ENCODE results near the gene BICRAL. TPM values are rescaled to one million over a fixed set of nuclear protein-coding genes. Genes with fewer than 3 reads are reported as not detected.

BICRAL gene
- total and polyA plus RNA-seq, 9 of the 15 experiments (the other 6 are each of a cell fraction or from before 2014, with no cell fraction given) = 1.2 to 11.9 (median 5.6) TPM

GRCh38 chr6:42901538-42901957, 119.7 kb downstream of the BICRAL start (continued):
- TF ChIP-seq UBTF (IDR thresholded peaks at IDR 0.05; ENCODE audit: borderline replicate concordance in 1 of 2, low read depth in 2 of 2, low read length in 2 of 2) (no peak), RBM15 (IDR thresholded peaks at IDR 0.05; ENCODE audit: insufficient read depth, low read length) (no peak), CBFA2T3 (IDR thresholded peaks at IDR 0.05) (peak; percentile 64), ZNF551 (CRISPR knock-in tag; IDR thresholded peaks at IDR 0.05) (no peak), BRD9 (IDR thresholded peaks at IDR 0.05; ENCODE audit: low read depth, partially characterized antibody) (peak; percentile 55), MTA3 (IDR thresholded peaks at IDR 0.05; ENCODE audit: borderline replicate concordance) (no peak), NFRKB (IDR thresholded peaks at IDR 0.05; ENCODE audit: low read depth) (no peak), TBL1XR1 (IDR thresholded peaks at IDR 0.05; ENCODE audit: low read length in 2 of 2) (0 out of 4 replicates have a peak, but pooled peaks of 1 of the 2 experiments have one; percentile 34), EP400 (IDR thresholded peaks at IDR 0.05) (peak; percentile 48), NONO (IDR thresholded peaks at IDR 0.05; ENCODE audit: low read depth in 2 of 2, low read length in 1 of 2) (peak in 1 of 2 experiments; percentile 61; a peak in 1 of 4 replicates), ZNF274 (IDR thresholded peaks at IDR 0.05; ENCODE audit: borderline replicate concordance, low read depth, low read length) (no peak)
- TF ChIP-seq, protein P1, sequence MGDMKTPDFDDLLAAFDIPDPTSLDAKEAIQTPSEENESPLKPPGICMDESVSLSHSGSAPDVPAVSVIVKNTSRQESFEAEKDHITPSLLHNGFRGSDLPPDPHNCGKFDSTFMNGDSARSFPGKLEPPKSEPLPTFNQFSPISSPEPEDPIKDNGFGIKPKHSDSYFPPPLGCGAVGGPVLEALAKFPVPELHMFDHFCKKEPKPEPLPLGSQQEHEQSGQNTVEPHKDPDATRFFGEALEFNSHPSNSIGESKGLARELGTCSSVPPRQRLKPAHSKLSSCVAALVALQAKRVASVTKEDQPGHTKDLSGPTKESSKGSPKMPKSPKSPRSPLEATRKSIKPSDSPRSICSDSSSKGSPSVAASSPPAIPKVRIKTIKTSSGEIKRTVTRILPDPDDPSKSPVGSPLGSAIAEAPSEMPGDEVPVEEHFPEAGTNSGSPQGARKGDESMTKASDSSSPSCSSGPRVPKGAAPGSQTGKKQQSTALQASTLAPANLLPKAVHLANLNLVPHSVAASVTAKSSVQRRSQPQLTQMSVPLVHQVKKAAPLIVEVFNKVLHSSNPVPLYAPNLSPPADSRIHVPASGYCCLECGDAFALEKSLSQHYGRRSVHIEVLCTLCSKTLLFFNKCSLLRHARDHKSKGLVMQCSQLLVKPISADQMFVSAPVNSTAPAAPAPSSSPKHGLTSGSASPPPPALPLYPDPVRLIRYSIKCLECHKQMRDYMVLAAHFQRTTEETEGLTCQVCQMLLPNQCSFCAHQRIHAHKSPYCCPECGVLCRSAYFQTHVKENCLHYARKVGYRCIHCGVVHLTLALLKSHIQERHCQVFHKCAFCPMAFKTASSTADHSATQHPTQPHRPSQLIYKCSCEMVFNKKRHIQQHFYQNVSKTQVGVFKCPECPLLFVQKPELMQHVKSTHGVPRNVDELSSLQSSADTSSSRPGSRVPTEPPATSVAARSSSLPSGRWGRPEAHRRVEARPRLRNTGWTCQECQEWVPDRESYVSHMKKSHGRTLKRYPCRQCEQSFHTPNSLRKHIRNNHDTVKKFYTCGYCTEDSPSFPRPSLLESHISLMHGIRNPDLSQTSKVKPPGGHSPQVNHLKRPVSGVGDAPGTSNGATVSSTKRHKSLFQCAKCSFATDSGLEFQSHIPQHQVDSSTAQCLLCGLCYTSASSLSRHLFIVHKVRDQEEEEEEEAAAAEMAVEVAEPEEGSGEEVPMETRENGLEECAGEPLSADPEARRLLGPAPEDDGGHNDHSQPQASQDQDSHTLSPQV (IDR thresholded peaks at IDR 0.05) = peak; percentile 43; the same call in 1 of the 2 replicates

Measured in K562 (cell line).